ENCODE measurements around the gene TNFRSF1B.

The TNFRSF1B gene

DNA sequence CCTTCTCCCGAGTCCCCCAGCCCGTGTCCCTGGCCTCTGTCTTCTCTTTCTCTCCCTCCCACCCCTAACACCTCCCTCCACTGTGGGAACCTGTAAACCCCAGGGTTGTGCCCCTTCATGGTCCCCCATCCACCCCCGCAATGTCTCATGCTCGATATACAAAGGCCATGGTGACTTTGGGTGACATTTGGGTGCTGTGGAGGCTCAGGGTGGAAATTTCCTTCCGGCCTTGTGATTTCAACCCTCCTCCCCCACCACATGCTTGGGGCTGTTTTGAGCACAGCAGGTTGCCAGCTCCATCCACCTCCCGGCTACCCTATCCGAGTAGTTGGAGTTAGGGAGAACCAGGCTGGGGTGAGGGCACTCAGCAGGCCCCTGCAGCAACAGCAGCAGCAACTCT, 37.3 kb downstream of the TNFRSF1B start:
- DNase-seq (ENCODE audit: low spot score) (no peak), ATAC-seq (ENCODE audit: low read depth) (no peak)
- H3K4me1 ChIP-seq (ENCODE audit: insufficient read depth, poor library complexity, severe bottlenecking): no peaks in the 10 kb centered on the region
- H3K4me3 ChIP-seq (ENCODE audit: severe bottlenecking): no peak overlapping the region
- no peak for TF ChIP-seq CTCF (IDR thresholded peaks at IDR 0.05; ENCODE audit: poor library complexity, severe bottlenecking)
- no peaks in the 10 kb centered on the region for H3K9me3 ChIP-seq (ENCODE audit: severe bottlenecking)
- no peaks in the 10 kb centered on the region for H3K36me3 ChIP-seq (ENCODE audit: low read depth)
- H3K27ac ChIP-seq (ENCODE audit: poor library complexity, severe bottlenecking): no peak overlapping the region
- no peaks in the 10 kb centered on the region for H3K27me3 ChIP-seq (ENCODE audit: insufficient read depth, poor library complexity, severe bottlenecking)

GRCh38 chr1:12204754-12205658, 38.2 kb downstream of the TNFRSF1B start:
- Histone ChIP-seq H3K4me1 (ENCODE audit: insufficient read depth, poor library complexity, severe bottlenecking) (no peaks in the 10 kb centered on the region), H3K36me3 (ENCODE audit: low read depth) (no peaks in the 10 kb centered on the region), H3K27me3 (ENCODE audit: insufficient read depth, poor library complexity, severe bottlenecking) (no peaks in the 10 kb centered on the region), H3K9me3 (ENCODE audit: severe bottlenecking) (no peaks in the 10 kb centered on the region), H3K4me3 (ENCODE audit: severe bottlenecking) (no peak overlapping the region), H3K27ac (ENCODE audit: poor library complexity, severe bottlenecking) (no peak overlapping the region)
- no peak for TF ChIP-seq CTCF (IDR thresholded peaks at IDR 0.05; ENCODE audit: poor library complexity, severe bottlenecking)
- no peak for DNase-seq (ENCODE audit: low spot score)
- ATAC-seq (ENCODE audit: low read depth): no peak

GRCh38 chr1:12206238-12206637, 39.4 kb downstream of the TNFRSF1B start:
- no peak for DNase-seq (ENCODE audit: low spot score)
- H3K27me3 ChIP-seq (ENCODE audit: insufficient read depth, poor library complexity, severe bottlenecking): no peaks in the 10 kb centered on the region
- ATAC-seq (ENCODE audit: low read depth): no peak
- TF ChIP-seq CTCF (IDR thresholded peaks at IDR 0.05; ENCODE audit: poor library complexity, severe bottlenecking): no peak
- H3K9me3 ChIP-seq (ENCODE audit: severe bottlenecking): no peaks in the 10 kb centered on the region
- no peaks in the 10 kb centered on the region for H3K4me1 ChIP-seq (ENCODE audit: insufficient read depth, poor library complexity, severe bottlenecking)
- no peak overlapping the region for H3K27ac ChIP-seq (ENCODE audit: poor library complexity, severe bottlenecking)
- H3K36me3 ChIP-seq (ENCODE audit: low read depth): no peaks in the 10 kb centered on the region
- H3K4me3 ChIP-seq (ENCODE audit: severe bottlenecking): no peak overlapping the region

DNA sequence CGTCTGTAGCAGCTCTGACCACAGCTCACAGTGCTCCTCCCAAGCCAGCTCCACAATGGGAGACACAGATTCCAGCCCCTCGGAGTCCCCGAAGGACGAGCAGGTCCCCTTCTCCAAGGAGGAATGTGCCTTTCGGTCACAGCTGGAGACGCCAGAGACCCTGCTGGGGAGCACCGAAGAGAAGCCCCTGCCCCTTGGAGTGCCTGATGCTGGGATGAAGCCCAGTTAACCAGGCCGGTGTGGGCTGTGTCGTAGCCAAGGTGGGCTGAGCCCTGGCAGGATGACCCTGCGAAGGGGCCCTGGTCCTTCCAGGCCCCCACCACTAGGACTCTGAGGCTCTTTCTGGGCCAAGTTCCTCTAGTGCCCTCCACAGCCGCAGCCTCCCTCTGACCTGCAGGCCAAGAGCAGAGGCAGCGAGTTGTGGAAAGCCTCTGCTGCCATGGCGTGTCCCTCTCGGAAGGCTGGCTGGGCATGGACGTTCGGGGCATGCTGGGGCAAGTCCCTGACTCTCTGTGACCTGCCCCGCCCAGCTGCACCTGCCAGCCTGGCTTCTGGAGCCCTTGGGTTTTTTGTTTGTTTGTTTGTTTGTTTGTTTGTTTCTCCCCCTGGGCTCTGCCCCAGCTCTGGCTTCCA, 40.1 kb downstream of the TNFRSF1B start:
- ATAC-seq (ENCODE audit: low read depth) (no peak), DNase-seq (ENCODE audit: low spot score) (no peak)
- Histone ChIP-seq H3K9me3 (ENCODE audit: severe bottlenecking) (no peaks in the 10 kb centered on the region), H3K27ac (ENCODE audit: poor library complexity, severe bottlenecking) (no peak overlapping the region), H3K36me3 (ENCODE audit: low read depth) (no peaks in the 10 kb centered on the region), H3K27me3 (ENCODE audit: insufficient read depth, poor library complexity, severe bottlenecking) (no peaks in the 10 kb centered on the region), H3K4me1 (ENCODE audit: insufficient read depth, poor library complexity, severe bottlenecking) (no peaks in the 10 kb centered on the region), H3K4me3 (ENCODE audit: severe bottlenecking) (no peak overlapping the region)
- TF ChIP-seq CTCF (IDR thresholded peaks at IDR 0.05; ENCODE audit: poor library complexity, severe bottlenecking): no peak

GRCh38 chr1:12208271-12208670, 41.5 kb downstream of the TNFRSF1B start:
- Histone ChIP-seq H3K27me3 (ENCODE audit: insufficient read depth, poor library complexity, severe bottlenecking) (no peaks in the 10 kb centered on the region), H3K36me3 (ENCODE audit: low read depth) (no peaks in the 10 kb centered on the region), H3K27ac (ENCODE audit: poor library complexity, severe bottlenecking) (no peak overlapping the region), H3K4me1 (ENCODE audit: insufficient read depth, poor library complexity, severe bottlenecking) (no peaks in the 10 kb centered on the region), H3K9me3 (ENCODE audit: severe bottlenecking) (no peaks in the 10 kb centered on the region), H3K4me3 (ENCODE audit: severe bottlenecking) (no peak overlapping the region)
- no peak for DNase-seq (ENCODE audit: low spot score)
- no peak for ATAC-seq (ENCODE audit: low read depth)
- no peak for TF ChIP-seq CTCF (IDR thresholded peaks at IDR 0.05; ENCODE audit: poor library complexity, severe bottlenecking)

All from RWPE2 (cell line).